GM19438 (cell line): ENCODE measurements around the gene SCFD2.

Experiments
- ATAC-seq: cut with Tn5 transposase; IDR thresholded peaks from one replicate; pipeline ENCODE4 v1.9.1; 2021; ENCODE audit warnings: low read depth; ENCODE audit not compliant: unreplicated experiment

SCFD2 gene

DNA sequence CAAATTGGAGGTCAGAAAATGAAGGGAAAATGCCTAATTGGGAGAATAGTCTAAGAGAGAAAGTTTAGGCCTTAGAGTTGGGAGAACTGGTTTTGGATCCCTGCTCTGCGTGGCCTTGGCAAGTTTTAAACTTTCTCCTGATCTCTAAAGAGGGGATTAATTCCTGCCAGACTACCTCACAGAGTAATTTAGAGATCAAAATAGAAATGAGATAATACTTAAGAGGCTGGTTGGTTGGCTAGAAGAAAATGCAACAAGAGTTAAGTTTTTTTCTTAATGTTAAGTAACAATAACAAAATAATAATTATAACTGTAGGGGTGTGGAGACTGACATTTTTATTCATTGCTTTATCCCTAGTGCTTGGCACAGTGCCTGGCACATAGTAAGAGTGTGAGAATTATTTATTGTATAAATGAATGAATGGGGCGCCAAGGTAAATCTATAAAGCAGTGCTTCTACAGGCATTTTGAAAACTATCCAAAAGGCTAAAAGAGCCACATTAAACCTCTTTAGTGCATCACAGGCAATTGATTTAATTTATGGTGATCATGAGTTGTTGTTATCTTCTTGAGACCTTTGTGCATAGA is 343.3 kb downstream of the SCFD2 start:
- no peak for ATAC-seq

GRCh38 chr4:53021754-53022512 is 343.9 kb downstream of the SCFD2 start:
- ATAC-seq = no peak

DNA sequence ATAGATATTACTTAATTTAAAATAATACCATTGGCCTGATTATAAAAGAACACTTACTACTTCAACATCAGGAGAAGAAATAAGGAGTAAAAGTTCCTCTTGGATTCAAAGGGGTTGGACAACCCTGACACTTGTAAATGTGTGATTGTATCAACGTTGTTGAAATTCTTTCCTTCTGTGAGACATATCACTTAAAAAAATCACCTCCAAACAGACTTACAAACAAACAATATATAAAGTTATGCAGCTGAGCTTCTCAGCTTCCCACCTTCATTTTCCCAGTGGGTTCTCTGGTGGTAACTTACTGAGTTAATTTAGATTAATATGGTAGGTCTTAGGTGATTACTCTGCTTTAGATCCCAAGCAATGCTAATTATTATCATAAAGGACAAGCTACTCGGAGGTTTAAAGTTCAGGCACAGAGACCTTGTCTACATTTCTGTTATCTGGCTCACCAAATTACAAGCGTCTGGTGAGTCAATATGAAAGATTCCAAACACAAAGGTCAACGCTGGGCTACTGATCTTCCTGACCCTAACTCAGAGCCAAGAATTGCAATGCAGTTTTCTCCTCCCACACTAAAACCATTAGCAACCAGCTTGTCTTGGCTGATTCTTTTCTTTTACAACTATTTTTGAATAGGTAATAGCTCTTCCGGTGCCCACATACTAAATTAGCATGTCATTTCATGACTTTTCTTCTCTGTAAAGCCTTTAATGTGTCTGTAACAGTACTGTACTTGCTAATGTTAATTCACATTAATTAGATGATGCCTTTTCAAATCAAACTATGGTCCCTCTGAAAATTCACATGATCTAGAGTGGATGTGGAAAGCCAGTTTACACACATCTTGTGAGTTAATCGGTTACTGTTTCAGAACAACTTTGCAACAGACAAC is 346.1 kb downstream of the SCFD2 start:
- no peak for ATAC-seq

DNA sequence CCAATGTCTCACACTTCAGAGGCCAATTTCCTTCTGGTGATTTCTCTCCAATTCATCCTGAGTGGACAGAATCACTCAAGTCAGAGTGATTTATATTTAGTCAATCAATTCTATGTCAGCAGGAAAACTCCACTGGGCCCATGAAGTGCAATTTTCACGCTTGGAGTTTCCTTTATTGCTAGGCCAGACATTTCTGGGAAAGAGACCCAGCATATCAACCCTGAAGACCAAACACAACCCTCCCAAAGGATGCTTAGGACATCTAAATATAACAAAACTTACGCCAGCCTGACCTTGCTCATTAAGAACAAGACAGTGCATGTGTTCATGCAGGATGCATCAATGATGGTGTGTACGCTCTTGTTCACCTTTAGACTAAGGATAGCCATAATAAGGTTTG is 347.4 kb downstream of the SCFD2 start:
- no peak for ATAC-seq

- no peak for ATAC-seq
Measured at GRCh38 chr4:53016099-53016820, 349.6 kb downstream of the SCFD2 start.

GRCh38 chr4:53015681-53016080 is 350.2 kb downstream of the SCFD2 start:
- no peak for ATAC-seq

DNA sequence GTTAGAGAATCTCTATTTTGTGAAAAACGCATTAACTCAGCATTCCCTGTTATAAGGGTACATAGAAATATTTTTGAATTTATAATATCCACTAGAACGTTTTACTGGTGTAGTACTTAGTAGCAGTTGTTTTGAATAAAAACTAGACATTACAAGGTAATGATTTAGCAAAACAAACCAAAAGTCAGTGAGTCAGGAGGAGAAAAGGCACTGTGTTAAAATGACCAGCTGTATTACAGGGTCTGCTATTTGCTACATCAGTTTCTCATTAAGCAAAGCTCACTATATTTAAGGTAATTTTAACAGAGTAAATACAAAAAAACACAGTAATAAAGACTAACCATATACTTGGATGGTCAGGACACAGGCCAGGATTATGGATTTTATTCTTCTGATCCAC is 351.0 kb downstream of the SCFD2 start:
- no peak for ATAC-seq

DNA sequence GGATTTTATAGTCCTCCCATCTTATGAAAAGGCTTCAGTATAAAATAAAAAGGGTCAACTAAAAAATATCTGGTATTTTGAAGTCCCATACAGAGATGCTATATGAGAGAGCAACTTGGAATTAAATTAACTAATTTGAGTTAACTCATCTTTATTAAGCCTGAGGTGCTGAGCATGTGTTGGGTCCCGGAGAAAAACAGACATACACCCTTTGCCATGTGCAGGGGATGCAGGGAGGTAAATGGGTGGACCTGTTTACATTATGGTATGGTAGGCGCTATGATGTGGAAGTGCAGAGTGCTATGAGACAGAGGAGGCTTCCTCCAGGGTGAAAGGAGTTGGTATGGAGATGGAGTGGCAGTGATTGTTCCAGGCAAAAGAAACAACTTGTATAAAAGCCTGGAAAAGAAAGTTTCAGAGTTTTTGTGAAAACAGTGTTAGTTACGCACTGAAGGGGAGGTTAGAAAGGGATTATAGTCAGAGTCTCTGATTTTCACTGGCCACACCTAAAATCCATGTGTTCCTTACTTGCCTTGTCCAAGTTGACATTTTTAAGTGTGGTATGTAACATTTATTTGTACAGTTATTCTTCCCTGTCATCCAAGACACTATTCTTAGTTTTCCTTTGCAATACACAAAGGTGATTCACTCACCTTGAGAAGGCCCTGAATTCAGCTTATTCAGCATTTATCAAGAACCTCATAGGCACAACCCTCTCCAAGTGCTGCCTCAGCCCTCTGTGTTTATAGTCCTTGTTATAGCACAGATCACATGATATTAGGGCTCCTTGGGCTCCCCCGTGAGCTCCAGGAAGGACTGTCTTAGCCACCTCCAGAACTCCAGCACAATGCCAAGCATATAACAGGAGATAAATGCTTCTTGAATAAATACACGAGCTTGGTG is 351.7 kb downstream of the SCFD2 start:
- ATAC-seq = no peak

DNA sequence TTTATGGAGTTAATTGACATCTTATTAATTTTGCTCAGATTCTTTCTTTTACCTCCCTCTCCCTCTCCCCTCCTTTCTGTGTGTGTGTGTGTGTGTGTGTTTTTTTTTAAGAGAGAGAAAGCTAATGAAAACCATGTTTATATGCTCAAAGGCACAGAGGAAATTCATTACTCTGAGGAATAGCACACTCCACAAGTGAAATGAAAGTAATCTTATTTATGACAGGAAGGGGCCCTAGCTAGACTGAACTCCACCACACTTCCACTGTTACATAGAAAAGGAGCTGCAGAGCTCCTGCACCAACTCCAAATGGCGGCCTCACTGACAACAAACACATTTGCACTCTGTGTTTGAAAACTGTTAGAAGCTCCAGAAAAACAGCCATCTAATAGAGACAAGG is 353.1 kb downstream of the SCFD2 start:
- ATAC-seq = peak; percentile 87

- no peak for ATAC-seq
Measured at GRCh38 chr4:53011259-53011905, 354.5 kb downstream of the SCFD2 start.

DNA sequence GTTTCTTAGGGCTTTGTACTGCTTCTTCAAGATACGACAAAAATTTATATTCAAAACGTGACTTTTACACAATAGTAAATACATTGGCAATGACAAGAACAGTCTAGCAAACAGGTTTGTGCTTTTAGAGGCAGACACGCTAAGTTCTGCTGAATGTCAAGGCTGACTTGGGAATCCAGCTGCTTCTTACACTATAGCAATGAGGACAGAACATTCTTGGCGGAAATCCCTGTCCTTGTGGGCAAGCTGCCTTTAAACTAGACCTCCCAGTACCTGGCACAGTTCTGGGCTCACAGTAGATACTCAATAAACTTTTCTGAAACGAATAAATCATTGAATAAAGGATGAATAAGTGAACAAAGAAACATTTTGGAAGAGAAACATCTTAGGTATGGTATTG is 355.5 kb downstream of the SCFD2 start:
- no peak for ATAC-seq

GRCh38 chr4:53009824-53010223 is 356.0 kb downstream of the SCFD2 start:
- no peak for ATAC-seq

DNA sequence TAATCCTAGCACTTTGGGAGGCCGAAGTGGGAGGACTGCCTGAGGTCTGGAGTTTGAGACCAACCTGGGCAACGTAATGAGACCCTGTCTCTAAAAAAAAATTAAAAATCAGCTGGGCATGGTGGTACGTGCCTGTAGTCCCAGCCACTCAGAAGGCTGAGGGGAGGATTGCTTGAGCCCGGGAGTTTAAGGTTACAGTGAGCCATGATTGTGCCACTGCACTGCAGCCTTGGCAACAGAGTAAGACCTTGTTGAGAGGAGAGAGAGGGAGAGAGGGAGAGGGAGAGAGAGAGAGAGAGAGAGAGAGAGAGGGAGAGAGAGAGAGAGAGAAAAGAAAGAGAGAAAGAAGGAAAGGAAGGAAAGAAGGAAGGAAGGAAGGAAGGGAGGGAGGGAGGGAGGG is 358.8 kb downstream of the SCFD2 start:
- ATAC-seq = no peak

- ATAC-seq = no peak
Measured at GRCh38 chr4:53005808-53006207, 360.1 kb downstream of the SCFD2 start.

- no peak for ATAC-seq
Measured at GRCh38 chr4:53005149-53005546, 360.7 kb downstream of the SCFD2 start.

DNA sequence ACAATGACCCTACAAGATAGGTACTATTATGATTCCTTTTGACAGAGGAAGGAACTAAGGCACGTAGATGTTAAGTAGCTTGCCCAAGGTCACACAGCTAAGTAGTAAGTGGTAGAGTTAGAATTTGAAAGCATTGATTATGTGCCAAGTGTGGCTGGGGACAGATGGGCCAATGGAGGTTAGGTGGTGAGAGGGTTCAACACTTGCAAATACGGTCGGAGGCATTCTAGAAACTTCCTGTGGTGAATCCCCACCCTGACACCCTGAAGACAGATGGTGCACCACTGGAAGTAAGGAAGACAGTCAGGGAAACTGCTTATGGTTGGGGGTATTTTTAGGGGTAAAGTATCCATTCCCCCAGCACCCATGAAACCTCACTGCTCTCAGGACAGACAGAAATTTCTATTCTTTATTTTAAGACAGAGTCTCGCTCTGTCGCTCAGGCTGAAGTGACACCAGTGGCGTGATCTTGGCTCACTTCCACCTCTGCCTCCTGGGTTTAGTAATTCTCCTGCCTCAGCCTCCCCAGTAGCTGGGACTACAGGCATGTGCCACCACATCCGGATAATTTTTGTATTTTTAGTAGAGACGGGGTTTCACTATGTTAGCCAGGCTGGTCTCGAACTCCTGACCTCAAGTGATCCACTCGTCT is 361.2 kb downstream of the SCFD2 start:
- ATAC-seq = no peak

- ATAC-seq = no peak
Measured at GRCh38 chr4:53003959-53004358, 361.9 kb downstream of the SCFD2 start.

DNA sequence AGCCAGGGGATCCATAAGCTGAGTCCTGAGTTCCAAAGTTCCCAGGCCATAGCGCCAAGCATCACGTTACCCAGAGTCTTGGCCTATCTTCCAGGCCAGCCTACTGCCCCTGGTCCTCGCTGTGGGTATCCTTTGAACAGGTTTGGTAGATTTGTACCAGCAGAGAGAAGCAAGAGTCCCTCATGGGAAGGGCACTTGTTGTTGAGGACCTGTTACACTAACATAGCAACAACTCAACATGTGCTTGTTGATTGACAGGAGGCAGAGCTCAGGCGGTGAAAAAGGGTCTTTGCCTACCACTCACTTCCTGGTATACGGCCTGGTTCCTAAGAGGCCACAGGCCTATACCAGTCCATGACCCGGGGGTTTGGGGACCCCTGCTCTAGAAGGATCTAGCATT is 365.3 kb downstream of the SCFD2 start:
- ATAC-seq = no peak

DNA sequence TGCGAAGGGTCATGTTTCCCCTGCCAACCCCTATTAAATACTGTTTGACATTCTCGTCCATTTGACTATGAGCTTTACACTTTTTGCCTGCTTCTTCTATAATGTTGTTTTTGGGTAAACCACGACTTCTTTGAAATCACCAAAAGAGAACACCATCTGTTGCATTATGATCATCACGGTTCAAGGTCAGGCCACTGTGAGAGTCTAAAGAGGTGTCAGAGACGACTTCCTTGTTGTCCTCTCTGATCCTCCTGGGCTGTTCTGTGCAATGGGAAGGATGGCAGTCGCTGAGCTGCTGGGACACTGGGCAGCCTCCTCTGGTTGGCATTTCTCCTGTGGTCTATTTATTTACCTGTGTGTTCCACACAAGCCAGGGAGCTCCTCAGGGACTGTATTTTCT is 366.2 kb downstream of the SCFD2 start:
- ATAC-seq = no peak
